GM12878 (cell line): ENCODE data around the gene SNX11. TPM values are rescaled to one million over a fixed set of nuclear protein-coding genes. Genes with fewer than 3 reads are reported as not detected.
"Not testable (repeated sequence)": the region's sequence is repeated elsewhere in the genome, so short reads cannot be mapped to it uniquely, and the experiment has no call there.

Source experiments
- ATAC-seq: fragments of 200-7000 bp; cut with Tn5 transposase; 3 replicates; pipeline ENCODE4 v1.9.1; 2020; ENCODE audit warnings: mild to moderate bottlenecking, moderate library complexity
- BruUV-seq: library from RNA; stranded (reverse); fragments of 400-500 nt; replicated peaks from 2 replicates; lab custom pipeline; 2021; lab: Mats Ljungman, UMichigan
- CTCF ChIA-PET: fragments of 300-600 bp; sonication (Branson Sonifier 250); formaldehyde crosslinking; extraction: SDS; loops from one replicate; lab custom pipeline; 2021; ENCODE audit warnings: inconsistent platforms; lab: Yijun Ruan, JAX
- POLR2A ChIA-PET: fragments of 350-600 bp; formaldehyde crosslinking; extraction: SDS; loops from one replicate; lab custom pipeline; 2021; ENCODE audit warnings: inconsistent platforms; lab: Charles Lee
- RAD21 ChIA-PET: fragments of 300-600 bp; sonication (Branson Sonifier 250); formaldehyde crosslinking; loops from one replicate; lab custom pipeline; 2023; ENCODE audit warnings: antibody characterized with exemption; ENCODE audit not compliant: unreplicated experiment; lab: Charles Lee
- SMC1A ChIA-PET: fragments of 300-600 bp; sonication (Branson Sonifier 250); formaldehyde crosslinking; loops from one replicate; lab custom pipeline; 2023; ENCODE audit not compliant: unreplicated experiment, uncharacterized antibody; lab: Charles Lee
- DNase-seq: peaks from one replicate; pipeline ENCODE4 v3.0.0-alpha.2; 2011; ENCODE audit warnings: low read depth, low spot score
- FAIRE-seq: peaks from 3 replicates; lab custom pipeline; 2011; peaks lifted over from hg19 to GRCh38; lab: Jason Lieb, UNC
- H2AFZ ChIP-seq: 2 replicates; pipeline ENCODE4 v1.6.0; 2011; ENCODE audit warnings: low read depth, low read length, control low read depth; ENCODE audit not compliant: control insufficient read depth
- H3K27ac ChIP-seq: 2 replicates; pipeline ENCODE4 v1.5.1; 2011; ENCODE audit warnings: control low read depth; ENCODE audit not compliant: control insufficient read depth, insufficient read depth
- H3K27me3 ChIP-seq, 2 experiments: replicated peaks in 1 of 2; 2 replicates each; pipeline versions ENCODE4 v1.6.0 to v1.6.1; 2011; ENCODE audit warnings: low read length in 1 of 2; ENCODE audit not compliant: control insufficient read depth in 2 of 2, insufficient read depth in 2 of 2
- H3K36me3 ChIP-seq, 2 experiments: 2 replicates each; pipeline ENCODE4 v1.5.1; 2011; ENCODE audit warnings: low read length in 1 of 2; ENCODE audit not compliant: control insufficient read depth in 2 of 2, insufficient read depth in 2 of 2
- H3K4me1 ChIP-seq: 2 replicates; pipeline ENCODE4 v1.6.1; 2011; ENCODE audit warnings: mild to moderate bottlenecking, low read length, moderate library complexity, mixed read lengths; ENCODE audit not compliant: control insufficient read depth, insufficient read depth
- H3K4me2 ChIP-seq: 2 replicates; pipeline ENCODE4 v1.6.0; 2011; ENCODE audit warnings: control low read depth; ENCODE audit not compliant: control insufficient read depth, insufficient read depth
- H3K4me3 ChIP-seq: fragments of 200-600 bp; sonication (generic); 2 replicates; pipeline ENCODE4 v1.5.1; 2016
- H3K79me2 ChIP-seq: 2 replicates; pipeline ENCODE4 v1.6.0; 2011; ENCODE audit warnings: low read length; ENCODE audit not compliant: control insufficient read depth, insufficient read depth
- H3K9ac ChIP-seq: 2 replicates; pipeline ENCODE4 v1.8.0; 2011; ENCODE audit warnings: low read length, control low read depth, mixed read lengths; ENCODE audit not compliant: control insufficient read depth, insufficient read depth
- H3K9me3 ChIP-seq: replicated peaks from 3 replicates; pipeline ENCODE4 v1.5.1; 2011; ENCODE audit warnings: mild to moderate bottlenecking, low read length; ENCODE audit not compliant: control insufficient read depth, insufficient read depth
- H4K20me1 ChIP-seq: 2 replicates; pipeline ENCODE4 v1.6.0; 2011; ENCODE audit not compliant: control insufficient read depth, insufficient read depth
- WGBS: methylation state at CpG from one replicate; pipeline ENCODE4 v1.1.6; 2016; ENCODE audit warnings: low lambda C conversion rate; ENCODE audit not compliant: insufficient replicate concordance, insufficient coverage; ENCODE audit errors: missing lambda C conversion rate; 5-methylcytosine and 5-hydroxymethylcytosine counted together
- in situ Hi-C: fragments of 300-500 bp; cut with MboI; formaldehyde crosslinking; loops from 9 replicates; pipeline ENCODE4 v1.14.3; 2018; ENCODE audit warnings: mixed read lengths
- intact Hi-C: fragments of 100-400 bp; cut with micrococcal nuclease; formaldehyde crosslinking; loops from one replicate; pipeline ENCODE4 v1.14.2; 2022; ENCODE audit not compliant: unreplicated experiment
- polyA plus RNA-seq, 11 experiments: library from polyadenylated mRNA; depleted of rRNA in 4 of 11; unstranded in 6 of 11; stranded (reverse) in 5 of 11; fragments of >200 nt; fragmentation: Nextera tagmentation in 4 of 11; fragmentation: Illumina TruSeq in 1 of 11; extraction: Ambion mirVana in 4 of 11; extraction: Trizol in 1 of 11; gene quantifications; 1 replicate in 1 of 11; 2 replicates in 10 of 11; pipeline versions ENCODE4 v1.2.1 to v1.2.3, GENCODE V29; 2011 to 2016; ENCODE audit warnings: inconsistent platforms in 2 of 11, missing spikeins in 2 of 11, low read depth in 1 of 11
- total RNA-seq, 4 experiments: library from RNA; depleted of rRNA in 3 of 4; stranded (reverse); fragments of >200 nt in 3 of 4; fragmentation: Illumina TruSeq in 1 of 4; extraction: Trizol in 1 of 4; gene quantifications; 2 replicates each; pipeline versions ENCODE4 v1.2.1 to v1.2.3, GENCODE V29; 2013 to 2021
- TF ChIP-seq, protein P1 (sequence below): fragments of 450-650 bp; IDR thresholded peaks from 2 replicates; pipeline ENCODE4 v1.6.1; 2017; ENCODE audit warnings: antibody characterized with exemption, mild to moderate bottlenecking, moderate library complexity

SNX11 gene
- total and polyA plus RNA-seq, 10 of the 15 experiments (the other 5 are each of a cell fraction or from before 2014, with no cell fraction given): 34.2 to 127 (median 61.8) TPM

DNA sequence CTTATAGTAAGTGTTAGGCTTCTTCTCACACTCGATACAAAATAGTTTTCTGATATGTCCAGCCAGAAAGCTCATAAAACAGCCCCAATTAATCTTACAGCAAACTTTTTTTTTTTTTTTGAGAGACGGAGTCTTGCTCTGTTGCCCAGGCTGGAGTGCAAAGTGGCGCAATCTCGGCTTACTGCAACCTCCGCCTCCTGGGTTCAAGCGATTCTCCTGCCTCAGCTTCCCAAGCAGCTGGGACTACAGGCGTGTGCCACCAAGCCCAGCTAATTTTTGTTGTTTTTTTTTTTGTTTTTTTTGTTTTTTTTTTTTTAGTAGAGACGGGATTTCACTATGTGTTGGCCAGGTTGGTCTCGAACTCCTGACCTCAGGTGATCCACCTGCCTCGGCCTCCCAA is 30.4 kb upstream of the SNX11 start:
- intact Hi-C loops, H3K4me1 ChIP-seq, H3K9me3 ChIP-seq, FAIRE-seq, H3K27me3 ChIP-seq, in situ Hi-C loops, H3K4me3 ChIP-seq, DNase-seq, H3K36me3 ChIP-seq, BruUV-seq, ATAC-seq, H3K79me2 ChIP-seq, H2AFZ ChIP-seq, H3K9ac ChIP-seq, H3K27ac ChIP-seq, H4K20me1 ChIP-seq, H3K4me2 ChIP-seq: not testable (repeated sequence)
- ChIA-PET SMC1A (interaction anchor here (0.8 to 11.1 kb wide), 7 partner anchors 14 to 516 kb away, joined by 3 to 205 read pairs (median 4); partner anchors contain the start of genes CDK5RAP3 and HOXB5), RAD21 (interaction anchor here (0.7 to 9.2 kb wide), 5 partner anchors 27 to 516 kb away, joined by 3 to 117 read pairs (median 3); no protein-coding TSS in a partner anchor), CTCF (interaction anchor here (0.7 to 17.1 kb wide), 12 partner anchors 9 to 257 kb away, joined by 3 to 525 read pairs (median 6); partner anchors contain the start of genes CBX1 and SNX11), POLR2A (interaction anchor here (0.6 kb wide), 1 partner anchor 223 kb away, joined by 3 read pairs; no protein-coding TSS in a partner anchor)
- 100% methylated on average over 9 of the region's 10 CpGs for WGBS

DNA sequence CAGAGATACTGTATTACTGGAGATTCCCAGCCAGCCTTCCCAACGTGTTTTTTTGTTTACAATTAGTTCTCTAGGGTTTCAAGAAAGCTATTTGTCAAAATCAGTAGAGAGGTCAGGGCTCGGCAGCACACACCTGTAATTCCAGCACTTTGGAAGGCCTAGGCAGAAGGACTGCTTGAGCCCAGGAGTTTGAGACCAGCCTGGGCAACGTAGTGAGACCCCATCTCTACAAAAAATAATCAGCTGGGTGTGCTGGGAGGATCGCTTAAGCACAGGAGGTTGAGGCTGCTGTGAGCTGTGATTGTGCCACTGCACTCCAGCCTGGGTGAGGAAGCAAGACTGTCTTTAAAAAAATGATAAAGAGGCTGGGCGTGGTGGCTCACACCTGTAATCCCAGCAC is 25.7 kb upstream of the SNX11 start:
- WGBS: 81% methylated on average over 5 of the region's 5 CpGs
- RAD21 ChIA-PET: interaction anchor here (0.9 to 8.4 kb wide), 11 partner anchors 9 to 511 kb away, joined by 4 to 92 read pairs (median 7); partner anchors contain the start of gene HOXB5

More for the DNA sequence above, 25.7 kb upstream of the SNX11 start:
- Histone ChIP-seq H3K4me1 (no peaks in the 10 kb centered on the region), H3K79me2 (peaks cover 19% of the 10 kb centered on the region), H3K27ac (no peak overlapping the region), H4K20me1 (no peaks in the 10 kb centered on the region), H3K9me3 (no peaks in the 10 kb centered on the region), H3K27me3 (no peaks in the 10 kb centered on the region), H3K36me3 (no peaks in the 10 kb centered on the region; a peak in 1 of 4 replicates), H3K4me3 (no peak overlapping the region), H3K9ac (no peak overlapping the region), H3K4me2 (no peak overlapping the region), H2AFZ (no peak overlapping the region)
- ChIA-PET SMC1A (interaction anchor here (0.8 to 11.1 kb wide), 8 partner anchors 16 to 511 kb away, joined by 3 to 205 read pairs (median 17); partner anchors contain the start of gene SNX11), CTCF (interaction anchor here (0.9 to 17.1 kb wide), 16 partner anchors 9 to 536 kb away, joined by 3 to 525 read pairs (median 21); partner anchors contain the start of genes CBX1, HOXB5 and SNX11), POLR2A (interaction anchor here (1.0 kb wide), 1 partner anchor 27 kb away, joined by 3 read pairs; no protein-coding TSS in a partner anchor)
- TF ChIP-seq, protein P1, sequence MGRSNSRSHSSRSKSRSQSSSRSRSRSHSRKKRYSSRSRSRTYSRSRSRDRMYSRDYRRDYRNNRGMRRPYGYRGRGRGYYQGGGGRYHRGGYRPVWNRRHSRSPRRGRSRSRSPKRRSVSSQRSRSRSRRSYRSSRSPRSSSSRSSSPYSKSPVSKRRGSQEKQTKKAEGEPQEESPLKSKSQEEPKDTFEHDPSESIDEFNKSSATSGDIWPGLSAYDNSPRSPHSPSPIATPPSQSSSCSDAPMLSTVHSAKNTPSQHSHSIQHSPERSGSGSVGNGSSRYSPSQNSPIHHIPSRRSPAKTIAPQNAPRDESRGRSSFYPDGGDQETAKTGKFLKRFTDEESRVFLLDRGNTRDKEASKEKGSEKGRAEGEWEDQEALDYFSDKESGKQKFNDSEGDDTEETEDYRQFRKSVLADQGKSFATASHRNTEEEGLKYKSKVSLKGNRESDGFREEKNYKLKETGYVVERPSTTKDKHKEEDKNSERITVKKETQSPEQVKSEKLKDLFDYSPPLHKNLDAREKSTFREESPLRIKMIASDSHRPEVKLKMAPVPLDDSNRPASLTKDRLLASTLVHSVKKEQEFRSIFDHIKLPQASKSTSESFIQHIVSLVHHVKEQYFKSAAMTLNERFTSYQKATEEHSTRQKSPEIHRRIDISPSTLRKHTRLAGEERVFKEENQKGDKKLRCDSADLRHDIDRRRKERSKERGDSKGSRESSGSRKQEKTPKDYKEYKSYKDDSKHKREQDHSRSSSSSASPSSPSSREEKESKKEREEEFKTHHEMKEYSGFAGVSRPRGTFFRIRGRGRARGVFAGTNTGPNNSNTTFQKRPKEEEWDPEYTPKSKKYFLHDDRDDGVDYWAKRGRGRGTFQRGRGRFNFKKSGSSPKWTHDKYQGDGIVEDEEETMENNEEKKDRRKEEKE: no peak
- ATAC-seq (no peak), FAIRE-seq (no peak), DNase-seq (no peak)
- intact Hi-C loops: no loop called here
- in situ Hi-C loops: no loop called here
- no TSS peak for BruUV-seq
